ENCODE results near the gene CCDC87.
A peak's percentile ranks its signal among the peaks of the same experiment; 100 is the strongest.
"Not testable (repeated sequence)": the region's sequence is repeated elsewhere in the genome, so short reads cannot be mapped to it uniquely, and the experiment has no call there.

The CCDC87 gene

DNA sequence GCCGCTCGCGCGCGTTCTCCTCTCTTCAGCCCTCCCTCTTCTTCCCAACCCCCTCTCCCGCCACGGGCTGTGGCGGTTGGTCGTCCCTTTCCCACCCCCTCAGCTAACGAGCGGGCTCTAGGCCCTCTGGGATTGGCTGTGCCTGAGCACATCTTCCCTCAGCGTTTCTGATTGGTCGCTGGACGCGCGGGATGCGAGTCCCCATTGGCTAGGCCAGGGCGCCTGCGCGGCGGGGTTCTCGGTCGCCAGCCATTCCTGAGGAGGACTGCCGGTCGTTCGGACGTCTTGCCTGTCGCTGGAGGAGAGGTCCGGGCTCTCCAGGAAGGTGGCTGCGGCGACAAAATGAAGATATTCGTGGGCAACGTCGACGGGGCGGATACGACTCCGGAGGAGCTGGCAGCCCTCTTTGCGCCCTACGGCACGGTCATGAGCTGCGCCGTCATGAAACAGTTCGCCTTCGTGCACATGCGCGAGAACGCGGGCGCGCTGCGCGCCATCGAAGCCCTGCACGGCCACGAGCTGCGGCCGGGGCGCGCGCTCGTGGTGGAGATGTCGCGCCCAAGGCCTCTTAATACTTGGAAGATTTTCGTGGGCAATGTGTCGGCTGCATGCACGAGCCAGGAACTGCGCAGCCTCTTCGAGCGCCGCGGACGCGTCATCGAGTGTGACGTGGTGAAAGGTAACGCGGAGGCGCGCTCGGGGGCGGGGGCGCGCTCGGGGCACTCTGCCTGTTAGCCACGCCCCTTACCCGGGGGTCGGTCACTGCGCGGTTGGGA lies 23.7 kb upstream of the CCDC87 start, which contains the start of gene RBM14:
Gene RBM14, plus strand, starts transcription at position 252 of the 776 bp plus-strand sequence. Its CDS starts 91 bp downstream, at position 343.
- DNase-seq: peak; percentile 96

GRCh38 chr11:66614073-66614472 lies 21.2 kb upstream of the CCDC87 start:
- DNase-seq: no peak

GRCh38 chr11:66612458-66612857 lies 19.6 kb upstream of the CCDC87 start:
- DNase-seq: no peak

DNA sequence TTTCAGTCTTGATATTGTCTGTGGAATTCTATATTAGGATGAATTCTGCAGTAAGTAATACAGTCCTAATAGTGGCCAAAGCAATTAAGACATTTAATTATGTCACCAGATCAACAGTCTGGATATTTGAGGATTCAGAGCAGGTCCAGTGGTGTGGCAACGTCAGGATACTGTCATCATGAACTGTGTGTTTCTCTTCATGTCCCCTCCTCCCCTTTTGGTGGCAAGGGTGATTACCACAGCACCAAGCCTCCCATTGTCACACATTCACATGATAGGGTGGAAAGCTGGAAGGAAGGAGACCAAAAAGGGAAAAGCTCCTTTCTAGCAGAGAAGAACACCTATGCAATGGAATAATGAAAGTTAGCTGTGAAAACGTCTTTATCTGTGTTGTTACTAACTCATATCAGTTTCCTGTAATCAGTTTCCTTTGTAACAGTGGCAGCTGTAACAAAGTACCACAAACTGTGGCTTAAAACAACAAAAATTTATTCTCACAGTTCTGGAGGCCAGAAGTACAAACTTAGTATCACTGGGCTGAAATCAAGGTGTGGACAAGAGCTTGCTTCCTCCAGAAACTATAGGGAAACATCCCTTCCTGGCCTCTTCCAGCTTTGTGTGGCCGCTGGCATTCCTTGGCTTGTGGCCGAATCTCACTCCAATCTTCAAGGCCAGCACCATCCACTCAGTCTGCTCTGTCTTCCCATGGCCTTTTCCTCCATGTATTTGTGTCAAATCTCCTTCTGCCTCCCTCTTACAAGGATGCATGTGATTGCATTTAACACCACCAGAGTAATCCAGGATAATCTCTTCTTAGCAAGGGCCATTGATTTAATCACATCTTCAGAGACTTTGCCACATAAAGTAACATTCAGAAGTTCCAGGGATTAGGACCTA lies 17.1 kb upstream of the CCDC87 start:
- no peak for DNase-seq

DNA sequence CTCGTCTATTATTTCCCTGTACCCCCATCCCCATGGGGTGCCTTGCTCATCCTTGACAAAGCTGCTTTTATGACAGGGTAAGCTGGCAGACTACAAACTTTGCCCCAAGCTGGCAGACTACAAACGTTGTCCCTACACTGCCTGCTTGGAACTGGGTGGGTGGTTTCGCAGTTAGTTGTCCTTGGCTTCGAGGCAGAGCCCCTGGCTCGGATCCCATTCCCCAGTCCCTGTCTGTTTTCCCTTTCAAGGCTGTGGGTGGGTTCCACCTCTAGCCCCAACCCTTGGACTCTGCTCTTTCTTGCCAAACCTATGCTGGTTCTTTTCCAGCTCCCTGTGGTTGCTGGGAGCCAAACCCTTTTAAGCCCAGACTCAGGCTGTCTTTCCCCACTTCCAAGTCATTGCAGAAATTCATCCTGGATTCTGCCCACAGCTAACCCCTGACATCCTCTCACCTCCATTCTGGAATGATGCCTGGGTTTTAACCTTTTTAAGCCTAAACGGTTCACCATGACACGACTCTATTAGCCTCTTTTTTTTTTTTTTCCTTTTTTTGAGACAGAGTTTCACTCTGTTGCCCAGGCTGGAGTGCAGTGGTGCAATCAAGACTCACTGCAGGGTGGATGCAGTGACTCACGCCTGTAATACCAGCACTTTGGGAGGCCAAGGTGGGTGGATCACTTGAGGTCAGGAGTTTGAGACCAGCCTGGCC lies 14.4 kb upstream of the CCDC87 start:
- DNase-seq: no peak

DNA sequence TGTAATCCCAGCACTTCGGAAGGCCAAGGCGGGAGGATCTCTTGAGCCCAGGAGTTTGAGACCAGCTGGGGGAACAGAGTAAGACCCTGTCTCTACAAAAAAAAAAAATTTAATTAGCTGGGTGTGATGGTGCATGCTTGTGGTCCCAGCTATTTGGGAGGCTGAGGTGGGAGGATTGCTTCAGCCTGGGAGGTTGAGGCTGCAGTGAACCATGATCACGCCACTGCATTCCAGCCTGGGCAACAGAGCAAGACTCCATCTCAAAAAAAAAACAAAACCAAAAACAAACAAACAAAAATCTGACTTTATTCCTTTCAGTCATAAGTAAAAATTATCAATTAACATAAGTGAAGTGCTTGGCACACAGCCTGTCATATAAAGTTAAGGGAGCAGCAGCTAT lies 13.7 kb upstream of the CCDC87 start:
- not testable (repeated sequence) for DNase-seq

- no peak for DNase-seq
These were observed 11.3 kb upstream of the CCDC87 start for GRCh38 chr11:66604155-66604554.

DNA sequence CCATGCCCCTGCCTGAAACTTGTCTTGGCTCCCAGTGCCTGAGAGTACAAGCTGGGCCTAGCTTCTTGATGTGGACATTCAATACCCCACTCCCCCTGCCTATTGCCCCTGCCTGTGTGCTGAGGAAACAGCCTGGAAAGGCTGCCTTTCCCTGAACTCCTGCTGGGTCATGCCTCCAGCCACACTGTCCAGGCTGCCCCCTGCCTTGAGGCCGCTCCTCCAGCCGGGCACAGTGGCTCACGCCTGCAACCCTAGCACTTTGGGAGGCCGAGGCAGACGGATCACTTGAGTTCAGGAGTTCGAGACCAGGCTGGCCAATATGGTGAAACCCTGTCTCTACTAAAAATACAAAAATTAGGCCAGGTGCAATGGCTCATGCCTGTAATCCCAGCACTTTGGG lies 10.2 kb upstream of the CCDC87 start:
- no peak for DNase-seq

DNA sequence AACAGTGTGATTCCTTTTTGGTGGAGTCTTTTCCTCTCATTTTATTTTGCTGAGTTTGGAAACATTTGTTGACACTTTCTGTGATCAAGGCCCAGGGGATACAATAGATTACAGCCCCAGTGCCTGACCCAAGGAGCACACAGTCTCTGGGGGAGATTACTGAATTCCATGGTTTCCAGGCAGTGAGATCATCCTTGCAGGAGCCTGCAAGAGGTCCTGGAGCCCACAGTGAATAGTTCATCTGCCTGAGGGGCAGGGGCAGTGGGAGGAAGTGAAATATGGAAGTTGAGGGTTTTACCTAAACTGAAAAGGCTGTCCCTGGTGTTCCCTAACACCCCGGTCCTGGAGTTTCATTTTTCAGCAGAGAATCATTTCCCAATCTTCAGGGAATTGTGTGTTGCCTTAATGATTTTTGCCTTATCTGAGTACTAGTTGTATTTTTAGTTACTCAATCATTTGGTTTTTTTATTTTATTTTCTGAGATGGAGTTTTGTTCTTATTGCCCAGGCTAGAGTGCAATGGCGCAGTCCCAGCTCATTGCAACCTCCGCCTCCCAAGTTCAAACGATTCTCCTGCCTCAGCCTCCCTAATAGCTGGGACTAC lies 7.9 kb upstream of the CCDC87 start:
- DNase-seq: no peak

GRCh38 chr11:66600219-66600618 lies 7.4 kb upstream of the CCDC87 start:
- no peak for DNase-seq

DNA sequence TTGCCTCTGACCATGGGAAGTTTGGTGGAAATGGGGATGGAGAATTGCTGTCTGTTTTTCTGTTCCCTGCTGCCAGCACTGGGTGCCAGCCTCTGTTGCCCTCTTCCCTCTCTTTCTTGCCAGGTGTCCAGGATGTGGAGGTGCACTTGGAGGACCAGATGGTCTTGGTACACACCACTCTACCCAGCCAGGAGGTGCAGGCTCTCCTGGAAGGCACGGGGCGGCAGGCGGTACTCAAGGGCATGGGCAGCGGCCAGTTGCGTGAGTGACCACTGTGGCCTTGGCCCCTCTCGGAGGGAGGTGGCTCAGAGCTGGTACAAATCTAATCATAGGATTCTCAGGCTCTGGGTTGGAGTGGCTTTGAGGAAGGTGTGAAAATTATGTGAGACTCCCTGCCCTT lies 6.1 kb upstream of the CCDC87 start:
- DNase-seq: no peak

DNA sequence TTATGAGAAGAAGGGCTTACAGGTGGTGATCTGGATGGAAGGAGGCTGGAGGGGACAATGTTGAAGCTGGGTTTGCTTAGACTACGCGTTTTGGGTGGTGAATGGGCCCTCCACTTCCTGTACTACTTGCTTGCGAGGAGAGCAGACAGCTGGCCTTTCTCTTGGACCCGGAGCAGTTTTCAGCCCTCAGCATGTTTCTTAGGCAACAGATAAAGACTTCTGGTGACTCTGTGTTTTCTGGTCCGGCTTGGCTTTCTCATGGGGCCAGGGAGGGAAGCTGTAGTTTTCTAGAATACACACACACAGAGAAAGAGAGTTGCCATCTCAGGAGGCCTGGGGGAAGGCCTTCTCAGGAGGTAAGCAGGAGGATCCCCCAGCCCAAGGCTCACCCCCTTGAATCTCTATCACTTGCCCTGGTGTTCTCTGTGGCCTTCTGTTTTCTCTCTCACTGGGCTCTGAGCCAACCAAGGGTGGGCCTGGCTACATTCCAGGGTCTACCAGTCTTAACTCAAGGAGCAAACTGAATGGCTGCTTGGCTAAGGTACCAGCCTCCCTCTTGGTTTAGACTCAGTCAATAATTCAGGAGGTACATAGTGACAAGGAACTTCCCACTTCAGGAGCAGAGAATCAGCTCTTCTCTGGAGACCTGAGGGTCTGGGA lies 2.5 kb upstream of the CCDC87 start:
- DNase-seq: no peak

DNA sequence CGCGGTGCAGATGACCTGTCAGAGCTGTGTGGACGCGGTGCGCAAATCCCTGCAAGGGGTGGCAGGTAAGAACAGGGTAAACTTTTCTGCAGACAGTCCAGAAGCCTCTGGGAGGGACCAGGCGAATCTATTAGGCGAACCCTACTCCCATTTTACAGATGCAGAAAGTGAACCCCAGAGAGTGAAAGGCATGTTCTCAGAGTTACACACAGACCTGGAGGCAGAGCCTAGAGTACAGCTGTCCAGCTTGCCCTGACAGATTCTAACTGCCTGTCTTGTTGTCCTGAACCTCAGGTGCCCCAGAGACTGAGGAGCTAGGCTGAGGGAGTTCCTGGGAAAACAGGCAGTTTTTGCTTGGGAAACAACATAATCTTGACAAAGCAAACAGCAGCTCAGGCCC lies 787 bp upstream of the CCDC87 start:
- DNase-seq: no peak

DNA sequence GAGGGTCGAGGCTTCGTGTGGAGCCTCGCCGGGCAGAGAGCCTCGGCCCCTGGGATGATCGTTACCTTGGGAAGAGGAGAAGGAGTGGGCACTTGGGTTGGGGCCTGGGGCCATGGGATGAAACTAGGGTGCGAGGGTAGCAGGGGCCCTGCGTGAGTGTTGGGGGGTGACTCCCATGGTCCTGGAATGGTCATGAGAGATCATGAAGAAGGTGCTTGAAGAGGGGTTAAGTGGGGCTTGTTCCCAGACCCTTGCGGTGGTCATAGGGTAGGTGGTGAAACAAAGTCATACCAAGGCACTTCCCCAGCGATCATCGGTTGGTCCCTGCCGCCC lies 406 bp upstream of the CCDC87 start:
- no peak for DNase-seq

GRCh38 chr11:66591175-66591574 lies 1.7 kb downstream of the CCDC87 start:
- DNase-seq: no peak

GRCh38 chr11:66589996-66590675 lies 2.7 kb downstream of the CCDC87 start:
- DNase-seq: no peak

GRCh38 chr11:66589315-66589714 lies 3.5 kb downstream of the CCDC87 start:
- DNase-seq: not testable (repeated sequence)

DNA sequence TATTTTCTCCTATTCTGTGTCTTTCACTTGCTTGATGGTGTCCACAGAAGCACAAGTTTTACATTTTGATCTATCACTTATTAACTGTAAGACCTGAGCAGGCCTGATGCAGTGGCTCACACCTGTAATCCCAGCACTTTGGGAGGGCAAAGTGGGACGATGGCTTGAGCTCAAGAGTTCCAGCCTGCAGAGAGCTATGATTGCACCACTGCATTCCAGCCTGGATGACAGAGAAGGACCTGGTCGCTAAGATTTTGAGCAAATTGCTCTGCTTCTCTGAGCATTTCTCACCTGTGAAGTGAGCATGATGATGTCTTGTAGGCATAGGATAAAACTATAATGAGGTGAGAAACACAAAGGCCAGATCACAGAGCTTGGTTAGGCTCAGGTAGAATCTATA lies 6.7 kb downstream of the CCDC87 start:
- no peak for DNase-seq

GRCh38 chr11:66585447-66585846 lies 7.4 kb downstream of the CCDC87 start:
- DNase-seq: not testable (repeated sequence)

DNA sequence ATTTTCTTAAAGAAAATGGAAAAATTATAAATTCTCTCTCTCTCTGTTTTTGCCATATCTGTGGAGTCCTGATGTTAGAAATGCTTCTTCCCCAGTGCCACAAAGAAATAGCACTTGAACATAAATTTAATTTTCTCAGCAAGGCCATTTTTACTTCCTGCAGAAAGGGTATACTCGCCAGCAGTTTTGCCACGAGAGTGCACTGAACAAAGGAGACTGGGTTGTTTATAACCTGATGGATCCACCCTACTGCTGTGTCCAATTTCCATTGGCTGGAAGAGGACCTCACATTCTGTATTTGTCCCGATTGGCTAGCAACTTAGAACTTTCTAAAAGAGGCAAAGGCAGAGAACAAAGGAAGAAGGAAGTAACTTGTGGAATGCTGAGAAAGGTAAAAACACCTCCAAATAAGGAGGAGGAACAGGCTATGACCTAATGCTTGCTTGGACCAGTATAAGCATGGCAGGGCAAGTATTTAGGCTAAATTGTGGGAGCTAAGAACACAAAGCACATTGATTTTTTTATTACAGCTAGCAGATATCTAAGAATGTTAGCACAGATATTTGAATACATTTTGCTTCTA lies 10.2 kb downstream of the CCDC87 start:
- not testable (repeated sequence) for DNase-seq

- no peak for DNase-seq
These were observed 11.6 kb downstream of the CCDC87 start for GRCh38 chr11:66581261-66581660.
